Mononuclear cell (primary cell): ENCODE data around the gene UCHL3. TPM values are rescaled to one million over a fixed set of nuclear protein-coding genes. Genes with fewer than 3 reads are reported as not detected.

Experiments used
- H3K27me3 ChIP-seq: 2 replicates; pipeline ENCODE4 v1.6.0; 2011; ENCODE audit warnings: low read length, control low read depth; ENCODE audit not compliant: insufficient read depth
- H3K4me1 ChIP-seq: 2 replicates; pipeline ENCODE4 v1.5.1; 2011; ENCODE audit warnings: mild to moderate bottlenecking, low read length, control low read depth; ENCODE audit not compliant: insufficient read depth
- H3K4me3 ChIP-seq: 2 replicates; pipeline ENCODE4 v1.5.1; 2011; ENCODE audit warnings: mild to moderate bottlenecking, low read length, moderate library complexity
- H3K9me3 ChIP-seq: 2 replicates; pipeline ENCODE4 v1.5.1; 2011; ENCODE audit warnings: low read depth, mild to moderate bottlenecking, control low read depth, low read length
- total RNA-seq: library from RNA; depleted of rRNA; stranded (reverse); fragments of >200 nt; gene quantifications from one replicate; pipeline ENCODE4 v1.2.3, GENCODE V29; 2012

UCHL3 gene
- total RNA-seq, 1 donor = 28.5 TPM

- Histone ChIP-seq H3K4me3 (no peak overlapping the region), H3K4me1 (no peaks in the 10 kb centered on the region), H3K9me3 (peaks cover 6% of the 10 kb centered on the region), H3K27me3 (no peaks in the 10 kb centered on the region)
Observed at GRCh38 chr13:75581874-75582640, 32.5 kb downstream of the UCHL3 start.

- Histone ChIP-seq H3K4me1 (no peaks in the 10 kb centered on the region), H3K27me3 (no peaks in the 10 kb centered on the region), H3K4me3 (no peak overlapping the region), H3K9me3 (peaks cover 6% of the 10 kb centered on the region)
Observed at GRCh38 chr13:75583091-75583490, 33.5 kb downstream of the UCHL3 start.

- peaks cover 6% of the 10 kb centered on the region for H3K9me3 ChIP-seq
- no peak overlapping the region for H3K4me3 ChIP-seq
- no peaks in the 10 kb centered on the region for H3K4me1 ChIP-seq
- no peaks in the 10 kb centered on the region for H3K27me3 ChIP-seq
Observed at GRCh38 chr13:75585153-75585552, 35.6 kb downstream of the UCHL3 start.

- Histone ChIP-seq H3K9me3 (peaks cover 6% of the 10 kb centered on the region), H3K4me3 (no peak overlapping the region), H3K27me3 (no peaks in the 10 kb centered on the region), H3K4me1 (no peaks in the 10 kb centered on the region)
Observed at GRCh38 chr13:75587679-75588078, 38.1 kb downstream of the UCHL3 start.

GRCh38 chr13:75596657-75597182, 47.1 kb downstream of the UCHL3 start:
- Histone ChIP-seq H3K27me3 (no peaks in the 10 kb centered on the region), H3K9me3 (no peaks in the 10 kb centered on the region), H3K4me3 (no peak overlapping the region), H3K4me1 (no peaks in the 10 kb centered on the region)

- H3K4me1 ChIP-seq = no peaks in the 10 kb centered on the region
Observed at GRCh38 chr13:75600371-75600770, 50.8 kb downstream of the UCHL3 start.

GRCh38 chr13:75603038-75603437, 53.4 kb downstream of the UCHL3 start:
- Histone ChIP-seq H3K27me3 (no peaks in the 10 kb centered on the region), H3K4me1 (no peaks in the 10 kb centered on the region), H3K9me3 (no peaks in the 10 kb centered on the region), H3K4me3 (no peak overlapping the region)

More at GRCh38 chr13:75600371-75600770, 50.8 kb downstream of the UCHL3 start:
- no peaks in the 10 kb centered on the region for H3K27me3 ChIP-seq
- no peak overlapping the region for H3K4me3 ChIP-seq
- no peaks in the 10 kb centered on the region for H3K9me3 ChIP-seq

- Histone ChIP-seq H3K4me3 (no peak overlapping the region), H3K27me3 (no peaks in the 10 kb centered on the region), H3K9me3 (no peaks in the 10 kb centered on the region), H3K4me1 (no peaks in the 10 kb centered on the region)
Observed at GRCh38 chr13:75607447-75607846, 57.9 kb downstream of the UCHL3 start.

- Histone ChIP-seq H3K4me1 (no peaks in the 10 kb centered on the region), H3K27me3 (no peaks in the 10 kb centered on the region), H3K4me3 (no peak overlapping the region), H3K9me3 (no peaks in the 10 kb centered on the region)
Observed at GRCh38 chr13:75610466-75610865, 60.9 kb downstream of the UCHL3 start.

- no peaks in the 10 kb centered on the region for H3K4me1 ChIP-seq
- H3K4me3 ChIP-seq = no peak overlapping the region
- H3K27me3 ChIP-seq = no peaks in the 10 kb centered on the region
- H3K9me3 ChIP-seq = no peaks in the 10 kb centered on the region
Observed at GRCh38 chr13:75612354-75612753, 62.8 kb downstream of the UCHL3 start.

- H3K9me3 ChIP-seq = no peaks in the 10 kb centered on the region
- H3K4me1 ChIP-seq = no peaks in the 10 kb centered on the region
- no peaks in the 10 kb centered on the region for H3K27me3 ChIP-seq
- no peak overlapping the region for H3K4me3 ChIP-seq
Observed at GRCh38 chr13:75617230-75617629, 67.6 kb downstream of the UCHL3 start.

GRCh38 chr13:75618308-75618707, 68.7 kb downstream of the UCHL3 start:
- Histone ChIP-seq H3K4me1 (no peaks in the 10 kb centered on the region), H3K27me3 (no peaks in the 10 kb centered on the region), H3K9me3 (no peaks in the 10 kb centered on the region), H3K4me3 (no peak overlapping the region)

- H3K4me3 ChIP-seq = no peak overlapping the region
- no peaks in the 10 kb centered on the region for H3K9me3 ChIP-seq
- no peaks in the 10 kb centered on the region for H3K4me1 ChIP-seq
- H3K27me3 ChIP-seq = no peaks in the 10 kb centered on the region
Observed at GRCh38 chr13:75620020-75620419, 70.4 kb downstream of the UCHL3 start.

- H3K4me1 ChIP-seq = no peaks in the 10 kb centered on the region
- H3K9me3 ChIP-seq = no peaks in the 10 kb centered on the region
- H3K27me3 ChIP-seq = no peaks in the 10 kb centered on the region
- H3K4me3 ChIP-seq = no peak overlapping the region
Observed at GRCh38 chr13:75621147-75621546, 71.6 kb downstream of the UCHL3 start.

- Histone ChIP-seq H3K27me3 (no peaks in the 10 kb centered on the region), H3K4me3 (no peak overlapping the region), H3K4me1 (no peaks in the 10 kb centered on the region), H3K9me3 (no peaks in the 10 kb centered on the region)
Observed at GRCh38 chr13:75628801-75629200, 79.2 kb downstream of the UCHL3 start.

GRCh38 chr13:75633285-75633684, 83.7 kb downstream of the UCHL3 start:
- H3K9me3 ChIP-seq = no peaks in the 10 kb centered on the region
- H3K4me3 ChIP-seq = no peak overlapping the region
- peaks cover 16% of the 10 kb centered on the region for H3K27me3 ChIP-seq
- peaks cover 14% of the 10 kb centered on the region for H3K4me1 ChIP-seq
